IPS-18c (cell line): ENCODE measurements around the gene PLEKHG4B.

Experiments
- H3K4me3 ChIP-seq: 2 replicates; pipeline ENCODE4 v1.7.0; 2013; ENCODE audit warnings: low read depth, mild to moderate bottlenecking, low read length, moderate library complexity; ENCODE audit not compliant: insufficient read depth
- H3K9me3 ChIP-seq: one replicate; pipeline ENCODE4 v1.6.1; 2013; ENCODE audit warnings: mild to moderate bottlenecking, low read length, moderate library complexity; ENCODE audit not compliant: control insufficient read depth, insufficient read depth

Gene PLEKHG4B

GRCh38 chr5:73768-74502 is 18.0 kb upstream of the PLEKHG4B start:
- Histone ChIP-seq H3K4me3 (no peak overlapping the region), H3K9me3 (no peaks in the 10 kb centered on the region)

- no peaks in the 10 kb centered on the region for H3K9me3 ChIP-seq
- no peak overlapping the region for H3K4me3 ChIP-seq
Observed at GRCh38 chr5:74503-75109, 17.4 kb upstream of the PLEKHG4B start.

- Histone ChIP-seq H3K9me3 (no peaks in the 10 kb centered on the region), H3K4me3 (no peak overlapping the region)
Observed at GRCh38 chr5:75331-76320, 16.3 kb upstream of the PLEKHG4B start.

GRCh38 chr5:76358-77169 is 15.4 kb upstream of the PLEKHG4B start:
- no peak overlapping the region for H3K4me3 ChIP-seq
- H3K9me3 ChIP-seq = no peaks in the 10 kb centered on the region

- H3K9me3 ChIP-seq = no peaks in the 10 kb centered on the region
- no peak overlapping the region for H3K4me3 ChIP-seq
Observed at GRCh38 chr5:77170-77501, 14.8 kb upstream of the PLEKHG4B start.

- Histone ChIP-seq H3K4me3 (no peak overlapping the region), H3K9me3 (no peaks in the 10 kb centered on the region)
Observed at GRCh38 chr5:77546-77945, 14.4 kb upstream of the PLEKHG4B start.

DNA sequence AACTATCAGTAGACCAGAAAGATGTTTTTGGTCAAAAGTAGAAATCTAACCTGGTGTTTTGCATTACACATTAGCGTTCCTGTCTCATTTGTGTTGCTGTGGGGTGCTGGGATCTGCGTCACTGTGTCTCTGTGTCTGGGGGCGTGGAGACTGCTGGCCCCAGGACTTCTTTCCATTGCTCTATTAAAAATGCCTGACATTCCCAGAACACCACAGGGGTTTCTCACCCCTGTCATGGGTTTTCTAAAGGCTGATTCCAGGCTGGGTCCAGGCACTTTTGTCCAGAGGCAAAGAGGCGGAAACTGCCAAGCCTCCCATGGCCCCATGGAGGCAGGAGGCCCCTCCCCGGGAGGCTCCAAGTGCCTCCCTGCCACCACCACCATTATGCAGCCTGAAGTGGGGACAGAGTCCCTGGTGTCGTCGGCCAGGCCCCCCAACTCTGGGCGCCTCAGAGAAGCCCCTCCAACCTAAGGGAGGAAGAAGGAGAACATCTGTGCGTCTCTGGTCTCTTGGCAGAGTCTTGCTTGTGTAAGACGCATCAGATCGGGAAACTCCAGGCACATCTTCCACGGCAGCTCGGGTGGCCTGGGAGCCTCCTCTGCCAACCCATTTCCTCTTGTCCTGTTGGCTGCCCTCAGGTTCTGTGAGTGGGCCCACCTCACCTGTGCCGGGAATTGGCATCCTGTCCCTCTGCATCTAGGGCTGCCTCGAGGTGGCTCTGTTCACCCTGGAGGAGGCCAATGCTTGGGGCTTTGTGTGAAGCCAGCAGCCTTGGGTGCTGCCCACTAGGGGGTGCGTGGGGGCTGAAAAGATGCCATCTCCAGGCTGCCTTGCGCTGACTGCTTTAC is 13.8 kb upstream of the PLEKHG4B start:
- Histone ChIP-seq H3K9me3 (no peaks in the 10 kb centered on the region), H3K4me3 (no peak overlapping the region)

GRCh38 chr5:78805-79149 is 13.2 kb upstream of the PLEKHG4B start:
- Histone ChIP-seq H3K4me3 (no peak overlapping the region), H3K9me3 (no peaks in the 10 kb centered on the region)

GRCh38 chr5:79263-79662 is 12.7 kb upstream of the PLEKHG4B start:
- H3K4me3 ChIP-seq = no peak overlapping the region
- no peaks in the 10 kb centered on the region for H3K9me3 ChIP-seq

- Histone ChIP-seq H3K9me3 (no peaks in the 10 kb centered on the region), H3K4me3 (no peak overlapping the region)
Observed at GRCh38 chr5:79821-80220, 12.1 kb upstream of the PLEKHG4B start.

- Histone ChIP-seq H3K4me3 (no peak overlapping the region), H3K9me3 (no peaks in the 10 kb centered on the region)
Observed at GRCh38 chr5:81391-82021, 10.5 kb upstream of the PLEKHG4B start.

GRCh38 chr5:82097-82496 is 9.9 kb upstream of the PLEKHG4B start:
- Histone ChIP-seq H3K9me3 (no peaks in the 10 kb centered on the region), H3K4me3 (no peak overlapping the region; the same call in 1 of the 2 replicates)

DNA sequence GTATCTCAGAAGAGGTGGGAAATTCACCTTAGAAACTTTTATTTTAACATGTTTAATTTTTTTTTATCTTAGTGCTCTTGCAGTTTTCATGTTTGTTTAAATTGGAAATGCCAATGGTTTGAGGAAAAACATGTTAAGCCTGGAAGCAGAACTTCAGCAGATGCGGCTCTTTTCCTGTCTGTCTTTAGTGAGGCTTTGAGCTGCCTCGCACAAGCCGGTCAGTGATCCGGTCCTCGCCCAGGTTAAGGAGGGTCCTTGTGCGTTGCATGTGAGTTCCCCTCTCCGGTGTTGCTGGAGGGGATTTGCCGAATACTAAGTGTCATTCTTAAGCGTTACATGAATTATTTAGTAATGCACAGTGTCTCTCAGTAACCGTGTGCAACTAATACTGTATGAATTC is 9.4 kb upstream of the PLEKHG4B start:
- no peak overlapping the region; the same call in 1 of the 2 replicates for H3K4me3 ChIP-seq

GRCh38 chr5:83029-83428 is 8.9 kb upstream of the PLEKHG4B start:
- Histone ChIP-seq H3K4me3 (no peak overlapping the region), H3K9me3 (no peaks in the 10 kb centered on the region)

More for the DNA sequence above, 9.4 kb upstream of the PLEKHG4B start:
- no peaks in the 10 kb centered on the region for H3K9me3 ChIP-seq

DNA sequence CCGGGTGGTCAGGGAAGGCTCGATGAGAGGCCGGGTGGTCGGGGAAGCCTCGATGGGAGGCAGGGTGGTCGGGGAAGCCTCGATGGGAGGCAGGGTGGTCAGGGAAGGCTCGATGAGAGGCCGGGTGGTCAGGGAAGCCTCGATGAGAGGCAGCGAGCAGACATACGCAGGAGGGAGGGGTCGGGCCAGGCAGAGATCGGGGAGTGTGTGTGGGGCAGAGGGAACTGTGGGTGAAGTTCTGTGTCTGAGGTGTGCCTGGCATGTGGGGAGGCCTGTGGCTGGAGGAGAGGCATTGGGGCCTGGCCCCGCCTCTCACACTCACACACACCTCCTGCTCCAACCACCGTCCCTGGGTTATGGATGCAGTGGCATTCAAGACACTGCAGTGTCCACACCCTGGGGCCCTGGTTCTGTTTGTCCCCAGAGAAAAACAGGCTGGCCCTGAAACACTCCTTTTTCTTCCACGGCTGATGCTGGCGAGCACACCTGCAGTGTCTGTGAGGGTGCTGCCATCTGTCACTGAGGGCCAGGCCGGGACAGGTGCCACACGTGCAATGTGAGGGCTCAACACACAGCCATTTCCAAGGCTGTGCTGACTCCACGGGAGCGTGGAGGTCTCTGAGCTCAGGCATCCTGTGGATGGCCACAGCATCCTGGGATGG is 6.5 kb upstream of the PLEKHG4B start:
- H3K9me3 ChIP-seq = no peaks in the 10 kb centered on the region
- no peak overlapping the region for H3K4me3 ChIP-seq
